G401.6 (cell line): ENCODE measurements around the gene PNKP.
A peak's percentile ranks its signal among the peaks of the same experiment; 100 is the strongest.

ENCODE experiments used
- FAIRE-seq: peaks from 2 replicates; lab custom pipeline; 2012; peaks lifted over from hg19 to GRCh38; lab: Jason Lieb, UNC

PNKP gene

DNA sequence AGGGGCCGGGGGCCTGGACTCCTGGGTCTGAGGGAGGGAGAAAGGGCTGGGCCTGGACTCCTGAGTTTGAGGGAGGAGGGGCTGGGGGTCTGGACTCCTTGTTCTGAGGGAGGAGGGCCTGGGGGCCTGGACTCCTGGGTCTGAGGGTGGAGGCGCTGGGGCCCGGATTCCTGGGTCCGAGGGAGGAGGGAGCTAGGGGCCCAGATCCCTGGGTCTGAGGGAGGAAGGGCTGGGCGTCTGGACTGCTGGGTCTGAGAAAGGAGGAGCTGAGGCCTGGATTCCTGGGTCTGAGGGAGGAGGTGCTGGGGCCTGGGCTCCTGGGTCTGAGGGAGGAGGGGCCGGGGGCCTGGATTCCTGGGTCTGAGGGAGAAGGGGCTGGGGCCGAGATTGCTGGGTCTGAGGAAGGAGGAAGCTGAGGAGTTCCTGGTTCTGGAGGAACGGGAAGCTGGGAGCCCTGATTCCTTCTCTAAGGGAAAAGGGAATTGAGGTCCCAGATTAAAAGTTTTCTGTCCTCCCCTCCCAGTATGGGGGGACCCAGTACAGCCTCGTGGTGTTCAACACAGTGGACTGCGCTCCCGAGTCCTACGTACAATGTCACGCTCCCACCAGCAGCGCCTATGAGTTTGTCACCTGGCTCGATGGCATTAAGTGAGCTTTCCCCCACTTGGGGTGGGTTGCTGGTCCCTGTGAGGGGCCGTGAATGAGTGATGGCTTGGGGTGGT lies 48.6 kb downstream of the PNKP start:
- FAIRE-seq: no peak

DNA sequence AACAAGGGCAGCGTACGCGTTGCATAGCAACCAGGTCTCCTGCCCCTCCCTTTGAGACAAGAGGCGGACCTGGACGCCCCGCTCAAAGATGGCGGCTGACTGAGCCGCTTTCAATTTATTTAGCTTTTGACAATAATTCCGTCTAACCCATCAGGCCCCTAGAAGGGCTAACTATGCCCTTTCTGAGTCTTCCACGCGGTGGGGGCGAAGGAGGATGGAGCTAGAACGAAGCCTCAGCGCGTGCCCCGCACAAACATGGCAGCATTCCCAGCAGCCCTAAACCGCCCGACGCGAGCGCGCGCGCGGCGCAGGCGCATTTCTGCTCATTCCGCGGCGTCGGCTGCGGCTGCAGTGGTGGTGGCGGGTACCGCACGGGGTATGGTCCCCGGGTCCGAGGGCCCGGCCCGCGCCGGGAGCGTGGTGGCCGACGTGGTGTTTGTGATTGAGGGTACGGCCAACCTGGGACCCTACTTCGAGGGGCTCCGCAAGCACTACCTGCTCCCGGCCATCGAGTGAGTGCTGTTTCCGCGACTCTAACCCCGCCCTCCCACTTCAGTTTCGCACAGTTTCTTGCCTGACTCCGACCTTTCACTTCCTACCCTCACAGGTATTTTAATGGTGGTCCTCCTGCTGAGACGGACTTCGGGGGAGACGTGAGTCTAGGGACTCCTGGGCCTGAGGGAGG lies 49.3 kb downstream of the PNKP start, which contains the start of gene MED25:
MED25 (plus strand) TSS at position 326 of the 685 bp plus-strand sequence; CDS start at position 379, 53 bp downstream.
- FAIRE-seq: peak; percentile 23

DNA sequence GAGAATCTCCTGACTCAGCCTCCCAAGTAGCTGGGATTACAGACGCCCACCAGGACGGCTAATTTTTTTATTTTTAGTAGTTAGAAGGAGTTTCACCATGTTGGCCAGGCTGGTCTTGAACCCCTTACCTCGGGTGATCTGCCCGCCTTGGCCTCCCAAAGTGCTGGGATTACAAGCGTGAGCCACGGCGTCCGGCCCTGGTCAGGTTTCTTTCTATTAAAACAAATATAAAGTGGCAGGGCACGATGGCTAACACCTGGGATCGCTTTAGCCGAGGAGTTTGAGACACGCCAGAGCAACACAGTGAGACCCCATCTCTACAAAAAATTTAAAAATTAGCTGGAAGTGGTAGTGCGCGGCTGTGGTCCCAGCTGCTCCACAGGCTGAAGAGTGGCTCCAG lies 50.8 kb downstream of the PNKP start:
- FAIRE-seq: no peak

DNA sequence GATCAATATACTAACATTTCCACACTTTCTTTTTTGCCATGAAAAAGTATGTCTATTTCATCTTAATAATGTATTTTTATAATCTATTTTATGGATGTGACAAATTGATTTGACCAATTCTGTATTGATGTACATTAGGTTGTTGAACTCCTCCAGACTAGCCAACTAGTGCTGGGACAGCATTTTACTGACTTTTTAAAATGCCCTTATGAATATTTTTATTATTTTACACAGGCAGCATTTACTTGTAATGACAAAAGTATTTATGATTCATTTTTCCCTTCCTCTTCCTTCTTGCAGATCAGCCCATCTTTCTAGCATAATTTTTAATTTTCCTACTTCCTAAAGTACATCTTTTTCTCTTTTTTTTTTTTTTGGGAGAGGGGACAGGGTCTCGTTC lies 53.4 kb downstream of the PNKP start:
- FAIRE-seq: no peak

DNA sequence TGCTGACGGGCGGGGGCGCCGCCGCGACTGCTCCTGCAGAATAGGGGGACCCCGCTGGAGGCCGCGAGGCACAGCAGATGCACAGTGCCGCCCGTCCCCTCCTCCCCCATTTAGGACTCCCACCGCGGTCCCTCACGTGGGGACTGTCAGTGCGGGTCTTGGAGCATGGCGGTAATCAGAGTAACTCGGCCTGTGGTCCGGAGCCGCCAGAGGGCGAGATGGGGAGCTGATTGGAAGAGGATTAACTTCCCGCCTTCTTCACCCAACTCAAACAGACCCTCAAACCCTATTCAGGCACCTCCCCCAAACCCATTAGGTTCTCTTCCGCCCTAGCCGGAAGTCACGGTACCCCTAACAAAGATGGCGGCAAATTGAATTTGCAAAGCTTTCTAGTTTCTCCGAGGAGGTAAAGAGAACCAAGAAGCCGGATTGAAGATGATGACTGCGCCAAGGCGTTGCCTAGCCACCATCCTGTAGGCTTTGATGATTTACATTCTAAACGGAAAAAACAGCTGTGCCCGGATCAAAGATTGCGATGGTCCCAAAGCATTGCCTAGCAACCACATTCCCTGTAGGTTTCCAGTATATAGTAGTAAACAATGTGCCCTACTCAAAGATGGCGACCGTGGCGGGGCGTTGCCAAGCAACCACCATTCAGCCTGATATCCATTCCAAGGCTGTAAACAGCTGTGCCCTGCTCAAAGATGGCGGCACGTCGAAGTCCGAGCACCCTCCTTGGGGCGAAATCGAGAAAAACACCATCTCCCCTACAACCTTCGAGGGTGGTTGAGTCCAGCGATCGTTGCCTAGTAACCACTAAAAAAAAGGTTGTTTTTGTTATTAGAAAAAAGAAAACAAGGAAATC lies 54.1 kb downstream of the PNKP start, which contains the start of gene FUZ:
FUZ (minus strand) TSS at position 296 of the 865 bp plus-strand sequence; CDS start at position 110, 186 bp downstream.
- FAIRE-seq: peak; percentile 99

DNA sequence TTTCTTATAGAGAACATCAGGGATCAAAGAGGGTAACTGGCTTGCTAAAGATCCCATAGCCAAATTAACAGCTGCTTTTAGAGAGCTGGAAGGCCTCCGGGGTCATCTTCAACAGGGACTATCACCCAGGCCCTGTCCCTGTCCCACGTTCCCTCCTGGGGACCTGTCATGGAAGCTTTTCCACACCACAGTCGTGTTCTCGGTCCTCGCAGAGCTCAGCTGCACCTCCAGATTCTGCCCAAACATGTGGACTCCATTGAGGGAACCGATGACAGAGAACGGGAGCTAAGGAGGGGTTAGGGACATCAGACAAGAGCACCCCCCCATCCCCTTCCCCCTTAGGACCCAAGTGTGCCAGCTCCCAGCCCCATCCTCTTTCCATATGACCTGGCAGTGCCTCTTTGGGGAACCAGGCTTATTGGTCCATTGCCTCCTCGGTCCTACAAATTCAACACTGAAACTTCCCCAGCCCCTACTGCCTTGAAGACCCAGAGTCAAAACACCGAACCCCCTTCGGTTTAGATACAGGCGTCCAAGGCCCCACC lies 54.9 kb downstream of the PNKP start:
- no peak for FAIRE-seq

DNA sequence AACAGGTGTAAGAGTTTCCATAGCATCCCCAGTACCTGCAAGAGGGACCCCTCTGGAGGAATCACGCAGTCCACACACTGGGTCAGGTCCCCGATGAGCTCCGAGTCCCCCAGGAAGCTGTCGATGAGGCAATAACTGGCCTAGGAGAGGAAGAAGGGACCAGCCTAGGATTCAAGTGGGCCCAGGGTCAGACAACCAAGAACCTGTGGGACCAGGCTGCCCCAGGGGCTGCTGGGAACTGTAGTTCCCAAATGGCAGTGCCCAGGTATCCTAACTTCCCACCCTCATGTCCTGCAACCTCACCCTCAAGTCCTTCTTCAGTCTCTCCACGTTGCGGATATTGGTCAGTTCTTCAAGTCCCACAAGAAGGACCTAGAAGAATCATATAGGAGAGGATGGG lies 56.0 kb downstream of the PNKP start:
- no peak for FAIRE-seq
